Smooth muscle cell (in vitro differentiated cells): ENCODE data around the gene SLC17A7. TPM values are rescaled to one million over a fixed set of nuclear protein-coding genes. Genes with fewer than 3 reads are reported as not detected.
A peak's percentile ranks its signal among the peaks of the same experiment; 100 is the strongest.

ENCODE experiments used
- DNase-seq: peaks from one replicate; lab custom pipeline; 2025; ENCODE audit not compliant: unreplicated experiment; lab: John Stamatoyannopoulos, UW
- H2AFZ ChIP-seq: fragments of 200-600 bp; sonication (generic); 2 replicates; pipeline ENCODE4 v1.6.0; 2016; ENCODE audit warnings: antibody characterized with exemption, low read depth, mild to moderate bottlenecking
- H3F3A ChIP-seq: fragments of 200-600 bp; sonication (generic); 2 replicates; pipeline ENCODE4 v1.6.0; 2017; ENCODE audit warnings: antibody characterized with exemption, low read depth
- H3K27ac ChIP-seq: fragments of 200-600 bp; sonication (generic); 2 replicates; pipeline ENCODE4 v1.5.1; 2016; ENCODE audit warnings: low read depth, mild to moderate bottlenecking
- H3K27me3 ChIP-seq: fragments of 200-600 bp; sonication (generic); 2 replicates; pipeline ENCODE4 v1.6.1; 2016; ENCODE audit warnings: low read depth, mild to moderate bottlenecking
- H3K36me3 ChIP-seq: fragments of 200-600 bp; sonication (generic); 2 replicates; pipeline ENCODE4 v1.5.1; 2016; ENCODE audit warnings: low read depth
- H3K4me1 ChIP-seq: fragments of 200-600 bp; sonication (generic); 2 replicates; pipeline ENCODE4 v1.5.1; 2016; ENCODE audit warnings: low read depth
- H3K4me2 ChIP-seq: fragments of 200-600 bp; sonication (generic); 2 replicates; pipeline ENCODE4 v1.6.0; 2016; ENCODE audit warnings: mild to moderate bottlenecking
- H3K4me3 ChIP-seq: fragments of 200-600 bp; sonication (generic); 2 replicates; pipeline ENCODE4 v1.5.1; 2016; ENCODE audit warnings: mild to moderate bottlenecking
- H3K79me2 ChIP-seq: fragments of 200-600 bp; sonication (generic); 2 replicates; pipeline ENCODE4 v1.6.0; 2016; ENCODE audit warnings: low read depth, mild to moderate bottlenecking
- H3K9ac ChIP-seq: fragments of 200-600 bp; sonication (generic); 2 replicates; pipeline ENCODE4 v1.6.0; 2016; ENCODE audit warnings: low read depth
- H3K9me3 ChIP-seq: fragments of 200-600 bp; sonication (generic); replicated peaks from 2 replicates; pipeline ENCODE4 v1.5.1; 2016; ENCODE audit warnings: low read depth
- H4K20me1 ChIP-seq: fragments of 200-600 bp; sonication (generic); 2 replicates; pipeline ENCODE4 v1.6.0; 2016; ENCODE audit warnings: low read depth
- CTCF ChIP-seq: fragments of 200-600 bp; sonication (generic); IDR thresholded peaks from 2 replicates; pipeline ENCODE4 v1.5.1; 2017; ENCODE audit warnings: borderline replicate concordance, mild to moderate bottlenecking, antibody characterized with exemption; ENCODE audit not compliant: insufficient read depth, poor library complexity, severe bottlenecking
- WGBS: methylation state at CpG from one replicate; pipeline ENCODE4 v1.1.7; 2016; ENCODE audit warnings: low lambda C conversion rate; 5-methylcytosine and 5-hydroxymethylcytosine counted together
- polyA plus RNA-seq: library from polyadenylated mRNA; unstranded; fragments of >200 nt; fragmentation: Nextera tagmentation; extraction: Ambion mirVana; gene quantifications from 2 replicates; pipeline ENCODE4 v1.2.1, GENCODE V29; 2016
- total RNA-seq: library from RNA; depleted of rRNA; stranded (reverse); fragments of >200 nt; gene quantifications from 2 replicates; pipeline ENCODE4 v1.2.3, GENCODE V29; 2014

Gene SLC17A7
- total and polyA plus RNA-seq, 2 experiments from 2014 or later, result 0.04 TPM; not detected in 1

DNA sequence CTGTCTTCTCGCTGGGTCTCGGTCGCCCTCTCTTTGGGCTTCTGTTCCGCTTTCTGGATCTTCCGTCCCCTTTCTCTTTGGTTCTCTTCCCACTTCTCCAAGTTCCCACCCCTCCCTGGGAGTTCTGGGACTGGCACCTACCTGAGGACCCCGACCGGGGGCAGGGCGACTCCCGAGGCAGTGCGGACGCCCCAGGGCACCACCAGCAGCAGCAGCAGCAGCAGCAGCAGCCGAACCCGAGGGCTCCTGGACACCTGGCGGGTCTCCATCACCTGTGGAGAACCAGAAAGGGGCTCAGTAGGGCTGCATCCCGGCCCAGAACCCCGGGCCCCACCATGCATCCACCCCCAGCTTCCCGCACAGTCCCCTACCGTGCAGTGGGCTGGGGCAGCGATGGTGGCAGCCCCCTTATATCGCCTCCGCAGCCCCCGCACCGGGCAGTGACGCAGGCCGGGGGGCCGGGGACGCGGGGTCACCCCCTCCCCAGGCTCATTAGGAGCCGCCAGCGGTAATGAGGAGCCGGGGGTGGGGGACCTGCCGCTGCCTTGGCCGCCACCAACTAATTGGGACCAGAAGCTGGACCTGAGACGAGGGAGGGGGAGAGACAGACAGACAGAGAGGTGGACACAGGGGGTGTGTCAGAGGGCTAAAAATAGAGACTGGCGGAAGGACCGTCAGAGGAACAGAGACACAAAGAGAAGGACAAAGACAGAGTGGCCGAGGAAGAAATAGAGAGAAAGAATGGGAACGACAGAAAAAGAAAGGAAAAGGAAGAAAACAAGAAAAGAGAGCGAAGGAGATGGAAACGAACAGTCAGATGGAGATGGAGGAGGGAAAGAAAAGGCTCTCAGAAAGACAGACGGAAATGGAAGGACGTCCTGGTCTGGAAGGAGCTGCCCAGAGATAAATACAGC is 18.0 kb downstream of the SLC17A7 start, which contains the start of gene PTH2:
TSS of gene PTH2 (minus strand) at position 371 of the 914 bp plus-strand sequence. CDS start at position 269, 102 bp downstream.
- H3K36me3 ChIP-seq, result no peaks in the 10 kb centered on the region
- peaks cover 3% of the 10 kb centered on the region for H3F3A ChIP-seq
- DNase-seq, result no peak
- TF ChIP-seq CTCF, result no peak
- no peak within 1 kb of the TSS for H2AFZ ChIP-seq
- no peak within 1 kb of the TSS for H3K4me3 ChIP-seq
- WGBS, result 33% methylated on average over 40 of the region's 42 CpGs
- no peaks in the 10 kb centered on the region for H4K20me1 ChIP-seq
- peak within 1 kb of the TSS; percentile 65 for H3K4me2 ChIP-seq
- no peak within 1 kb of the TSS for H3K27ac ChIP-seq
- no peak within 1 kb of the TSS for H3K9ac ChIP-seq
- no peaks in the 10 kb centered on the region for H3K79me2 ChIP-seq
- no peaks in the 10 kb centered on the region for H3K9me3 ChIP-seq
- H3K27me3 ChIP-seq, result peaks cover 99% of the 10 kb centered on the region
- peaks cover 19% of the 10 kb centered on the region for H3K4me1 ChIP-seq

GRCh38 chr19:49422407-49423070 is 18.8 kb downstream of the SLC17A7 start:
- DNase-seq, result no peak
- TF ChIP-seq CTCF, result peak; percentile 29
- no peak overlapping the region for H2AFZ ChIP-seq

DNA sequence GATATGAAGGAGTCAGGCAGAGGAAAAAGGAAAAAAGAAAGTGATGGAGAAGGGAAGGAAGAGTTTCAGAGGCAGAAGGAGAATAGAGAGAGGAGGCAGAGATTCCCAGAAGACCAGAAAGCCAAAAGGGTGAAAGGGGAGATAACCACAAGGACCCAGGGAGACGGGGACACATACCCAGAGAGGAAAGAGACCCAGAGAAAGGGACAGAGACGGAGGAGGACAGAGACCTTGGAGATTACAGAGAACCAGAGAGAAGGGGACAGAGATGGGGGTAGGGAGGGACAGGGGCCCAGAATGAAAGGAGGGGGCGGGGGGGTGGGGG is 19.5 kb downstream of the SLC17A7 start:
- H3K4me1 ChIP-seq, result peaks cover 13% of the 10 kb centered on the region
- no peak overlapping the region for H3K4me2 ChIP-seq
- no peaks in the 10 kb centered on the region for H3K79me2 ChIP-seq
- H2AFZ ChIP-seq, result no peak overlapping the region
- H4K20me1 ChIP-seq, result no peaks in the 10 kb centered on the region
- no peak overlapping the region for H3K9ac ChIP-seq
- no peaks in the 10 kb centered on the region for H3K9me3 ChIP-seq
- TF ChIP-seq CTCF, result no peak
- DNase-seq, result no peak
- H3K36me3 ChIP-seq, result no peaks in the 10 kb centered on the region
- no peak overlapping the region for H3K27ac ChIP-seq
- H3F3A ChIP-seq, result peaks cover 3% of the 10 kb centered on the region
- no peak overlapping the region for H3K4me3 ChIP-seq
- WGBS, result 57% methylated on average over 3 of the region's 3 CpGs
- peaks cover 92% of the 10 kb centered on the region for H3K27me3 ChIP-seq

More at GRCh38 chr19:49422407-49423070, 18.8 kb downstream of the SLC17A7 start:
- no peak overlapping the region for H3K27ac ChIP-seq
- peak overlapping the region; percentile 65 for H3K4me2 ChIP-seq
- no peaks in the 10 kb centered on the region for H3K36me3 ChIP-seq
- WGBS, result 9% methylated on average over 38 of the region's 58 CpGs
- no peaks in the 10 kb centered on the region for H4K20me1 ChIP-seq
- H3F3A ChIP-seq, result peaks cover 3% of the 10 kb centered on the region
- peaks cover 99% of the 10 kb centered on the region for H3K27me3 ChIP-seq
- no peak overlapping the region for H3K4me3 ChIP-seq
- H3K9ac ChIP-seq, result no peak overlapping the region
- no peaks in the 10 kb centered on the region for H3K79me2 ChIP-seq
- peaks cover 13% of the 10 kb centered on the region for H3K4me1 ChIP-seq
- no peaks in the 10 kb centered on the region for H3K9me3 ChIP-seq
